Measurements from ENCODE around the gene KCNH5.

KCNH5 gene

DNA sequence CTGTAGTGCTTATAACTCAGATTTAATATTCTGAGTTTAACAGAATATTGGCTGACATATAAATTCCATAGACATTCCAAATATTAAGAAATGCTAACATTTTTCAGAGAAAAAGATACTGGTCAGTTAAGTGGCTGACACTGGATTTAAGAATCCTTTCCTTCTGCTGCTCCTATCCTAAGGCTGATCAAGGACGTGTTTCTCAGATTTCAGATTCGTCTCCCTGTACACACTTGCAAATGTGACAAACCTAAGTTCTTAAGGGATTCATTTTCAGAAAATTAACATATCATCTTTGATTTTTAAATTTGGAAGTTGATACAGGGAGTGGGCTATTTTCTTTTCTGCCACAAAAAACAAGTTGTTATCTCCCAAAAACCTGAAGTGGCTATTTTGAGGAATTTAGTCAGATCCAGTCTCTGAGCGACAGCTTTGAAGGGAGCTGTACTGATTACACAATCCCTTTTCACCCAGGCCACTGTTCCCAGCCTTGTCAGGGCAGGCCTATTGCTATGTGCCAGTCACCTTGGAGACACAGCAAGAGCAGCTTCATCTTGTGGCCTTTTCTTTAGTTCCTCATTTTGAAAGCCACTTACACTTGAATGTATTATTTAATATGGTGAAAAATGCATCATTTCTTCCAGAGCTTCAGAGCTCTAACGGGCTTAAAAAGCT lies 370.6 kb downstream of the KCNH5 start:
- no peaks in the 10 kb centered on the region for H3K9me2 ChIP-seq (replicated peaks; ENCODE audit: insufficient read depth, low read length)
- no peaks in the 10 kb centered on the region for H3K79me2 ChIP-seq (ENCODE audit: low read length)
- no peak overlapping the region for H3K4me3 ChIP-seq (ENCODE audit: low read length)
- H3K27me3 ChIP-seq (replicated peaks; ENCODE audit: insufficient read depth, low read length): no peaks in the 10 kb centered on the region
- H3K4me1 ChIP-seq (ENCODE audit: low read length): peaks cover 26% of the 10 kb centered on the region
- H3K27ac ChIP-seq (ENCODE audit: low read length): no peak overlapping the region
- no peaks in the 10 kb centered on the region for H4K20me1 ChIP-seq (ENCODE audit: insufficient read depth, low read length)
- no peak overlapping the region for H2AFZ ChIP-seq (ENCODE audit: low read length)
- no peak overlapping the region for H3K4me2 ChIP-seq (ENCODE audit: low read depth, low read length)
- no peak for TF ChIP-seq EZH2phosphoT487 (IDR thresholded peaks at IDR 0.05; ENCODE audit: low read length)
- TF ChIP-seq EZH2 (optimal IDR thresholded peaks at IDR 0.05; ENCODE audit: low read depth, low read length): no peak
- TF ChIP-seq, protein P1, sequence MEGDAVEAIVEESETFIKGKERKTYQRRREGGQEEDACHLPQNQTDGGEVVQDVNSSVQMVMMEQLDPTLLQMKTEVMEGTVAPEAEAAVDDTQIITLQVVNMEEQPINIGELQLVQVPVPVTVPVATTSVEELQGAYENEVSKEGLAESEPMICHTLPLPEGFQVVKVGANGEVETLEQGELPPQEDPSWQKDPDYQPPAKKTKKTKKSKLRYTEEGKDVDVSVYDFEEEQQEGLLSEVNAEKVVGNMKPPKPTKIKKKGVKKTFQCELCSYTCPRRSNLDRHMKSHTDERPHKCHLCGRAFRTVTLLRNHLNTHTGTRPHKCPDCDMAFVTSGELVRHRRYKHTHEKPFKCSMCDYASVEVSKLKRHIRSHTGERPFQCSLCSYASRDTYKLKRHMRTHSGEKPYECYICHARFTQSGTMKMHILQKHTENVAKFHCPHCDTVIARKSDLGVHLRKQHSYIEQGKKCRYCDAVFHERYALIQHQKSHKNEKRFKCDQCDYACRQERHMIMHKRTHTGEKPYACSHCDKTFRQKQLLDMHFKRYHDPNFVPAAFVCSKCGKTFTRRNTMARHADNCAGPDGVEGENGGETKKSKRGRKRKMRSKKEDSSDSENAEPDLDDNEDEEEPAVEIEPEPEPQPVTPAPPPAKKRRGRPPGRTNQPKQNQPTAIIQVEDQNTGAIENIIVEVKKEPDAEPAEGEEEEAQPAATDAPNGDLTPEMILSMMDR (IDR thresholded peaks at IDR 0.05; ENCODE audit: low read length): no peak
- no peaks in the 10 kb centered on the region for H3K9me3 ChIP-seq (replicated peaks; ENCODE audit: insufficient read depth, low read length)
- H3K36me3 ChIP-seq (replicated peaks; ENCODE audit: insufficient read depth, low read length): no peaks in the 10 kb centered on the region
- no peaks in the 10 kb centered on the region for H3F3A ChIP-seq (ENCODE audit: insufficient read depth, low read length)
- no peak overlapping the region for H3K9ac ChIP-seq (ENCODE audit: low read length)
- DNase-seq: no peak

DNA sequence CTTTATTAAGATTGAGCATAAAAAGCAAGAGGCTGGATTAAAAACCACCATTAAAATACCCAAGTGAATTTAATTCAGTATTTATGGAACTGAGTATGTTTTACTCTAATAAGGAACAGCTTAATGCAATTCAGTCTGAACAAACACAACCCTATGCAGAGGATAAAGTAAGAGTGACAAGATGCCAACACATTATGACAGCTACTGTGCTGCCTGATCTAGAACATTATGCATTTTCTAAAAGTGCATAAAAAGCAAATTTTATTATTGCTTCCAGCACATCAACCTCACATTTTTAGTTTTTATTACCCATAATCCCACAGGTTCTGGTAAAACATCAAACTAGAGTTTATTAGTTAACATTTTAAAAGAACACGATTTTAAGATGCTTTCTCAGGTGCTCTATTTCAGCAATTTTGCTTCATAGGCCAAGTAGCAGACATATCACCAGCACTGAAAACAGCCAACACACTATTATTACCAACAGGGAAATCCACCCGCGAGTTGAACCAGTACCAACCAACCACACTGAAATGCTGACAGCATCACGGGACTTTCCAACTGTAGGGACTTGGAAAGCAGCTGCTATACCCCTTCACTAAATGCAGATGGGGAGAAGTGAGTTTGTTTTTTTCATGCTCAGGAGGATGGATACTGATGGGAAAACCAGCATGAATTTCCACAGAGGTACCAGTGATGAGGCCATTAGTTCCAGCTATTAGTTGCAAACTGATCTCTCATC lies 372.1 kb downstream of the KCNH5 start:
- peak; percentile 67 for DNase-seq
- H2AFZ ChIP-seq (ENCODE audit: low read length): 0 out of 2 replicates have a peak overlapping the region, but pooled peaks have one; percentile 31
- TF ChIP-seq, protein P1 (IDR thresholded peaks at IDR 0.05; ENCODE audit: low read length): no peak
- TF ChIP-seq EZH2 (optimal IDR thresholded peaks at IDR 0.05; ENCODE audit: low read depth, low read length): no peak
- H3K9me2 ChIP-seq (replicated peaks; ENCODE audit: insufficient read depth, low read length): no peaks in the 10 kb centered on the region
- peak overlapping the region; percentile 79 for H3K27ac ChIP-seq (ENCODE audit: low read length)
- H3K27me3 ChIP-seq (replicated peaks; ENCODE audit: insufficient read depth, low read length): no peaks in the 10 kb centered on the region
- no peaks in the 10 kb centered on the region for H3K9me3 ChIP-seq (replicated peaks; ENCODE audit: insufficient read depth, low read length)
- no peaks in the 10 kb centered on the region for H3F3A ChIP-seq (ENCODE audit: insufficient read depth, low read length)
- H3K4me3 ChIP-seq (ENCODE audit: low read length): no peak overlapping the region
- no peaks in the 10 kb centered on the region for H3K79me2 ChIP-seq (ENCODE audit: low read length)
- H3K4me2 ChIP-seq (ENCODE audit: low read depth, low read length): 0 out of 2 replicates have a peak overlapping the region, but pooled peaks have one; percentile 32
- no peaks in the 10 kb centered on the region for H4K20me1 ChIP-seq (ENCODE audit: insufficient read depth, low read length)
- H3K9ac ChIP-seq (ENCODE audit: low read length): no peak overlapping the region
- no peaks in the 10 kb centered on the region for H3K36me3 ChIP-seq (replicated peaks; ENCODE audit: insufficient read depth, low read length)
- peaks cover 15% of the 10 kb centered on the region for H3K4me1 ChIP-seq (ENCODE audit: low read length)

DNA sequence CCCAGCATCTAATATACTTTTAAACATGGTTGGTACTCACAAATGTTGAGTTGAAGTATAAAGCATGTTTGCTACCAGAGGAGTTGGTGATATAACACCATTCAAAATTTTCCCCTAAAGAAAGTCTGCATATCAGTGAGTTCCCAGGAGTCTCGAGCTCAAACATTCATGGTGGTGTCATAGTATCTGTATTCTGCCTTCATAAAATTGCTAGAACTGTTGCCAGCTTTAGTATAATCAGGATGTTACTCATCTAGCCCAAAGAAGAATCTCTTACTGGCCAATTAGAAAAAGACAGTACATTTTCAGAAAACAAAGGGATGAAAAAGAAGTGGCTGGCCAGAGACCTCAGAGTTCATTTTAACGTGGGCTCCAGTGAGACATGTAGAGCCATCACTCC lies 374.7 kb downstream of the KCNH5 start:
- H2AFZ ChIP-seq (ENCODE audit: low read length): no peak overlapping the region
- H3F3A ChIP-seq (ENCODE audit: insufficient read depth, low read length): no peaks in the 10 kb centered on the region
- H4K20me1 ChIP-seq (ENCODE audit: insufficient read depth, low read length): no peaks in the 10 kb centered on the region
- H3K27ac ChIP-seq (ENCODE audit: low read length): no peak overlapping the region
- H3K9ac ChIP-seq (ENCODE audit: low read length): no peak overlapping the region
- TF ChIP-seq EZH2phosphoT487 (IDR thresholded peaks at IDR 0.05; ENCODE audit: low read length): no peak
- TF ChIP-seq EZH2 (optimal IDR thresholded peaks at IDR 0.05; ENCODE audit: low read depth, low read length): no peak
- TF ChIP-seq, protein P1 (IDR thresholded peaks at IDR 0.05; ENCODE audit: low read length): no peak
- H3K4me3 ChIP-seq (ENCODE audit: low read length): no peak overlapping the region
- H3K36me3 ChIP-seq (replicated peaks; ENCODE audit: insufficient read depth, low read length): no peaks in the 10 kb centered on the region
- H3K4me2 ChIP-seq (ENCODE audit: low read depth, low read length): no peak overlapping the region
- H3K79me2 ChIP-seq (ENCODE audit: low read length): no peaks in the 10 kb centered on the region
- no peaks in the 10 kb centered on the region for H3K9me3 ChIP-seq (replicated peaks; ENCODE audit: insufficient read depth, low read length)
- no peaks in the 10 kb centered on the region for H3K27me3 ChIP-seq (replicated peaks; ENCODE audit: insufficient read depth, low read length)
- H3K4me1 ChIP-seq (ENCODE audit: low read length): peaks cover 15% of the 10 kb centered on the region
- DNase-seq: no peak
- H3K9me2 ChIP-seq (replicated peaks; ENCODE audit: insufficient read depth, low read length): no peaks in the 10 kb centered on the region

Data from MM.1S (cell line).